Stimulated activated CD8-positive, alpha-beta memory T cell treated with anti-CD3 and anti-CD28 coated beads, Interleukin-12 subunit alpha, Interleukin-12 subunit beta, amount 100 ng/mL, for 1 hour (primary cell): ENCODE data around the gene ARHGAP27.

Experiments used
- DNase-seq: peaks from one replicate; pipeline ENCODE4 v3.0.0-alpha.2; 2020; ENCODE audit warnings: low read depth

ARHGAP27 gene

GRCh38 chr17:45408611-45409421 is 23.9 kb downstream of the ARHGAP27 start:
- no peak for DNase-seq

DNA sequence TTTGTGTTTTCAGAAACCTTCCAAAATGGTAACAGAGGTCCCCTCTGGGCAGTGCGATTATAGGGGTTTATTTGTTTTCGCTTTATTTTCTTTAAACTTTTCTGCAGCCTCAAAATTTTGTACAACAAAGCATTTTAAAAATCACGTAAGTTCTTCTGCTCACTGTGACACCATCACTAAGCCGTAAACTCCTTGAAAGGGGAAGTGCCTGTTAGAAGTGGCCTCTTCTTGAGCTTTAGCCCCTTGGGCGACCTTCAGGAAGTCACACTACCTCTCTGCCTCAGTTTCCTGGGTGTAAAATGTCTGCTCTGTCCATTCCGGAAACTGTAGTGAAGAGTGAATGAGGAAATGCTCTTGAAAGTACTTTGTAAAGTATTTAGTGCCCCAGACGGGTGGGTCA is 26.6 kb downstream of the ARHGAP27 start:
- no peak for DNase-seq

GRCh38 chr17:45405250-45406086 is 27.2 kb downstream of the ARHGAP27 start:
- DNase-seq: no peak

GRCh38 chr17:45404870-45405249 is 27.8 kb downstream of the ARHGAP27 start:
- no peak for DNase-seq

DNA sequence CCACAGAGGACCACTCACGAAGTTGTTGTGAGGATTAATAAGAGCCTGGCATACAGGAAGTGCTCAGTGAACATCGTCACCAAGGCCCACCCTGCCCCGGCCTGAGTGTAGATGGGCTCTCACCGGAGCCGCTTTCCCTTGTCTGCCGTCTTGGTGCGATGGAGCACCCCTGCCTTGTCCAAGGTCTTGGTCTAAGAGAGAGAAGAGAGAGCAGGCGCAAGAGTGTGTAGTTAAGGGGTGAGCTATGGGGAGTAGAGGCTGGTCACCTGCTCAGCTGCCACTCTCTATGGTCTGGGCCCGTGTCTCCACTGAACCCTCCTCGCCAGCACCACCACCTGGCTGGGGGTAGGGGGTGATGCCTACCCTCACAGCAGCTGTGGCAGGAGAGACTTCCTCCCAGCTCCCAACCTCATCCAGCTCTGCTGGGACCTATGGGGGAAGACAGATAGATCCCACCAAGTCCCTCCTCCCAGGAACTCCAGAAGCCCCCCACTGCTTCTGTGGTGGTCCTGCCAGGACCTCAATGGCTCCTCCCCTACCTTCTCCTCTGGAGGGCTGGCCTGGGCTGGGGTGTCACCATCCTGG is 28.7 kb downstream of the ARHGAP27 start:
- DNase-seq: no peak

- DNase-seq: no peak
Measured at GRCh38 chr17:45402916-45403315, 29.8 kb downstream of the ARHGAP27 start.

GRCh38 chr17:45398800-45399199 is 33.9 kb downstream of the ARHGAP27 start:
- no peak for DNase-seq

- no peak for DNase-seq
Measured at GRCh38 chr17:45397796-45398195, 34.9 kb downstream of the ARHGAP27 start.

DNA sequence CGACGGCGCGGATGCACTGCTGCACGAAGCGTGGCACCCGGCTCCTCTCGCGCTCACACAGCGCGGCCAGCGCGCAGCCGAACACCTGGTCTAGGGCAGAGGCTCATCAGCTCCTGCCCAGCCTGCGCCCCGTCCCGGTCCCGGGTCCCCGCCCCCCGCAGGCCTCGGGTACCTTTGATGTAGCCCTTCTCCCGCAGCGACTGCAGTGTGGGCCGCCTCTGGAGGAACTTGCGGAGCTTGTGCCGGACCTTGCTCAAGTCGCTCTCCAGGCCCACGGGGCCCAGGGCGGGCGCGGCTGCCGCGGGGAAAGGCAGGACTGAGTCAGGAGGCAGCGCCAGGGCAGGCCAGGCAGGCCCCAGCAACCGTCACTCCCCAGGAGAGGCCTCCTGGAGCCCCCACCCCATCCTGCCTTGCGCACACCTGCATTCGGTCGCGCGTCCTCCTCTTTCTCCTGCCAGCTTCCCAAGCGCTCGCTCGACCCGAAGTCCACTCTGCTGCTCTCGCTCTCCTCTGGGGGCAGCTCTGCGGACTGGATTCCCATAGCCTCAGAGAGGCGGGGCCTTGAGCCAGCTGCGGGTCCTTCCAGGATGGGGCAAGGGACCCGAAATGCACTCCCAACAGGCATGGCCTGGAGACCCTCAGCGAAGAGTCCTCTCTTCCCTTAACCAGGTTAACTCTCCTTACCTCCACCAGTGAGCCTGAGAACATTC is 36.0 kb downstream of the ARHGAP27 start:
- DNase-seq: no peak

DNA sequence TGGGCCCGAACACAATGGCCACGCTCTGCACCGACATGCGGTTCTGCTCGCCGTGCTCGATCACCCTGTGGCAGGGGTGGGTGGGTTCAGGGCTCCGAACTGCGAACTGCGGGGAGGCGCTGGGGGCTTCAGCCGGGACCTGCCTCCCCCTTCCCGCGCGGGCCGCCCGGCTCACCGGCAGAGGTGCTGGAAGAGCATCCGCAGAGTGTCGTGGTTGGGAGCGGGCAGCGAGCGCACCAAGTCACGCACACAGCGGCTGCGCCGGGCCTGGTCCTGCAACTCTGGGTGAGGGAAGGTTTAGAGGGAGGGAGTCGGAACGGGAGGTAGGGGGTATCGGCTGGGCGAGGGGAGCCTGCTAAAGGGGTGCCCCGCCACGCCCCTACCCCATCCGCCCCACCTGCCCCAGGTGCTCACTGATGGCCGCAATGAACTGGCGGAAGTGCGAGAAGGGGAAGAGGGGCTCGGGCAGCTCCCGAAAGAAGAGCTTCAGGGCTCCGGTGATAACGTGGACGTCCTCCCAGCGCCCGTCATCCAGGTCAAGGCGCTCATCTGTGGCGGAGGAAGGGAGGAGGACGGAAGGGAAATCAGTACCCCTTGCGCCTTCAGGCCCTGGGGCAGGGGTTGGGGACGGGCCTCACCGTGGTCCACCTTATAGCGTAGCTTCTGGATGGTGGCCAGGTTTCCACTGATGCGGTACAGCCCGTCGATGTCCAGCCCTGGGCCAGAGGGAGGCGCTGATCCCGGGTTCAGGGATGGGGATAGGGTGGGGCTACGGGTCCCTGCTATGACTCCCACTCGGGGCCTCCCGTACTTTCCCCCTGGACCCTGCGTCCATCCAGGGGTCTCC is 36.9 kb downstream of the ARHGAP27 start:
- DNase-seq: no peak

GRCh38 chr17:45394913-45395568 is 37.6 kb downstream of the ARHGAP27 start:
- no peak for DNase-seq

DNA sequence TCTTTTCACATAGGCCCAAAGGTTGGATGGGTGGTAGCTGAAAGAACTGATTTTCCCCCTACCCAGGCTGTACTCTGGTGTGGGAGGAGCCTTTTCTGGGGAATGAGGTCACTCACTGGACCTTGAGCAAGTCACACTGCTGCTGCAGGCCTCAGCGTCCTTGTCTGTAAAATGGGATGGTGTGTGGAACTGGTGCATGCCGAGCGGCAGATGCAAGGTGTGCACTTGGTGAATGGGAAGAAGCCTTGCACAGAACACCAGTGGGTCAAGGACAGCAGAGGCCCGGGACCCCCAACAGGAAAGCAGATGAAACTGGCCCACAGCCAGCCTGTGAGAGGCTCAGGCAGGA is 38.1 kb downstream of the ARHGAP27 start:
- no peak for DNase-seq

GRCh38 chr17:45394091-45394490 is 38.6 kb downstream of the ARHGAP27 start:
- no peak for DNase-seq

DNA sequence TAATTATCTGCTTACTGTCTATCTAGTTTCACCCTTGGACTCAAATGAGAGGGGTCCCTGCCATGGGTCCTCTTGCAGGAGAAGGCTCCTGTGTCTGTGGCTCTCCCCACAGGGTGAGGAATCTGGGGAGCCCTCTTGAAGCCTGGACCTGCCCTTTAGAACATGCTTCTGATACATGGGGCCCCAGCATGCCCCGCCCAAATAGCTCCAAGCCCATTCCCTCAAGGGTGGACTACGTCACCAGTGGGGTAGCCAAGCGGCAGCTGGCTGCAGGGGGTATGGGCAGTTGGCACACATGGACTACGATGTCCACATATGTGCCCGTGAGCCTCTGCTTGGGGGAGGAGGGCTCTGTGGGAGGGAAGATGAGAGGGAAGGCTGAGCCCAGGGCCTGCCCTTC is 39.3 kb downstream of the ARHGAP27 start:
- DNase-seq: no peak

DNA sequence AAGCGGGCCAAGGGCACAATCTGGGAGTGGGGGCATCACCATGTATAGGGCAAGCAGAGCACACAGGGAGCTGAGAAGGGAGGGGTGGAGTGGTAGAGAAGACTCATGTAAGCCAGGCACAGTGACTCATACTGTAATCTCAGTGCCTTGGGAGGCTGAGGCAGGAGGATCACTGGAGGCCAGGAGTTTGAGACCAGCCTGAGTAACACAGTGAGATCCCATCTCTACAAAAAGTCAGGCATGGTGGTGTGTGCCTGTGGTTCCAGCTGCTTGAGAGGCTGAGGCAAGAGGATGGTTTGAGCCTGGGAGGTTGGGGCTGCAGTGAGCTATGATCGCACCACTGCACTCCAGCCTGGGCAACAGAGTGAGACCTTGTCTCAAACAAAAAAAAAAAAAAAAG is 40.8 kb downstream of the ARHGAP27 start:
- DNase-seq: no peak

DNA sequence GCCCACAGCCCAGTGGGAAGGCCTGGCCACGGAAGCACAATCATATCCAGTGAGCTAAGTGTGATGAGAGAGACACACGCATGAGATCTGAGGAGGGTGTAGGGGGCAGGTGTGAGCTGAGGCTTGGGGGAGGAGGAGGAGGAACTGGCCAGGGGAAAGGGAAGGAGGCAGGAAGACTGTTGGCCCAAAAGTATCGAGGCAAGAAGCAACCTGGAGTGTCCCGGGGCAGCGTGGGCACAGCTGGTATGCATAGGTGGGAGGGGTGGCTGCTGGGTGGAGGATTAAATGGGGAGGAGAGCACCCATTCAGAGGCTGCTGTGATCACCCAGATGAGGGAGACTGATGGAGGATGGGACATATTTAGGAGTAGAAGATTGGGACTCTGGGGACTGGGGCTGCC is 41.4 kb downstream of the ARHGAP27 start:
- DNase-seq: no peak

DNA sequence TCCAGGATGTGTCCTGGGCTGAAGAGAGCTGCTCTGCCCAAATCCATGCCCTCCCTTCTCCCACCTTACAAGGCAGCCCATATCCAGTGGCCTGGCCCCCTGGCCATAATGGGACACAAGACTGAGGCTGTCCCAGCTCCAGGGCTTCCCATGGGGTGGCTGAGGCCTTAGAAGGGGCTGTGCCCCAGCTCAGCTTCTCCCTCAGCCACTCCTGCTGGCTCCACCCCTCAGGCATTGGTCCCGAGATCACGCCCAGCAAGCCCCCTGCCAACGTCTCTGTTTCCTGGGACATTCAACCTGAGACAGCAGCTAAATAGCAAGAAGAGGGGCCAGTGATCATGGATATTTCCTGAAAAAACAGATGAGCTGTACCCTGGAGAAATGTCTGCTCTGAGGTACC is 43.3 kb downstream of the ARHGAP27 start:
- DNase-seq: no peak

- no peak for DNase-seq
Measured at GRCh38 chr17:45388604-45389325, 43.9 kb downstream of the ARHGAP27 start.

DNA sequence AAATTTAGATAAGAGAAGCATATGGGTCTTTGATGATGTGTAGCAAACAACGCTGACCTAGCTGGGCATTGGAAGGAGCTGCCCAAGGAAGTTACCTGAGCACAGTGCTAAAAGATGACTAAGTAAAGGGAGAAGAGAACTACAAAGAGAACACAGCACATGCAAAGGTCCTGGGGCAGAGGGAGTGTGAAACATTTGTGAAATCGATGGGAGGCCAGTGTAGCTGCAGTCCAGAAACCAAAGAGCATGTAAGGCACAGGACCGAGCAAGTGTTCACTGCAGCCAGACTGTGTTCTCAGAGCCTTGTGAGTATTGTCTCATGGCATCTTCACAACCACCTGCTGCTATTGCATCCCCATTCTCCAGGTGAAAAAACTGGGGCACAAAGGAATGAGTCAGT is 44.9 kb downstream of the ARHGAP27 start:
- no peak for DNase-seq

DNA sequence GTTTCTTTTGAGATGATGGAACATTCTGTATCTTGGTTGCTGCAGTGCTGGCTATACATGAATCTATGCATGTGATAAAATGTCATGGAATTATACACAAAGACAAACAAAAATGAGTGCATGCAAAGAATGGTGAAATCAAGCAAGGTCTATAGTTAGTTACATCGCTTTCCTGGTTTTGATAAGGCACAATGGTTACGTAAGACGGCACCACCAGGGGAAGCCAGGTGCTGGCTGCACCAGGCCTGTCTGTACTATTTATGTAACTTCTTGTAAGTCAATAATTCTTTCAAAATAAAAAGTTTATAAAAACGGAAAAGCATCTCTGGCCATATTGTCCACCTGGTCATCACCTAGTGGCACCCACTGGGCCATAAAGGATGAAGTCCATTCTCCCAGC is 46.5 kb downstream of the ARHGAP27 start:
- no peak for DNase-seq
